CD4-positive, alpha-beta T cell treated with Interleukin-21 for 1 hour (primary cell): ENCODE results near the gene TXNDC15.

ENCODE experiments used
- DNase-seq: peaks from one replicate; pipeline ENCODE4 v3.0.0-alpha.2; 2020

TXNDC15 gene

GRCh38 chr5:134932508-134932907, 58.3 kb downstream of the TXNDC15 start:
- no peak for DNase-seq

- DNase-seq = no peak
Observed at GRCh38 chr5:134934202-134934601, 60.0 kb downstream of the TXNDC15 start.

GRCh38 chr5:134935711-134936602, 61.8 kb downstream of the TXNDC15 start:
- DNase-seq = no peak

GRCh38 chr5:134937526-134937925, 63.4 kb downstream of the TXNDC15 start:
- no peak for DNase-seq

GRCh38 chr5:134938030-134938429, 63.9 kb downstream of the TXNDC15 start:
- DNase-seq = no peak

GRCh38 chr5:134939500-134939899, 65.3 kb downstream of the TXNDC15 start:
- no peak for DNase-seq

GRCh38 chr5:134943547-134943946, 69.4 kb downstream of the TXNDC15 start:
- no peak for DNase-seq

- DNase-seq = no peak
Observed at GRCh38 chr5:134944630-134945029, 70.5 kb downstream of the TXNDC15 start.

GRCh38 chr5:134945041-134945440, 70.9 kb downstream of the TXNDC15 start:
- DNase-seq = no peak

- DNase-seq = no peak
Observed at GRCh38 chr5:134948911-134949310, 74.7 kb downstream of the TXNDC15 start.

- no peak for DNase-seq
Observed at GRCh38 chr5:134949316-134949715, 75.1 kb downstream of the TXNDC15 start.
